CD4-positive, CD25-positive, alpha-beta regulatory T cell (primary cell): ENCODE measurements around the gene NRAP. TPM values are rescaled to one million over a fixed set of nuclear protein-coding genes. Genes with fewer than 3 reads are reported as not detected.

Source experiments
- ATAC-seq, 2 donors: fragments of 150-1000 bp; cut with Tn5 transposase; one replicate each; pipeline ENCODE4 v1.10.0; 2021; ENCODE audit warnings: low read depth in 2 of 2, moderate number of reproducible peaks in 2 of 2, moderate library complexity in 1 of 2
- DNase-seq, 3 donors: peaks; one replicate each; pipeline versions ENCODE4 v3.0.0 to v3.0.0-alpha.2; 2012 to 2022; ENCODE audit warnings: mixed read lengths in 1 of 3
- H3K27ac ChIP-seq: one replicate; pipeline ENCODE4 v1.7.0; 2013; ENCODE audit warnings: mild to moderate bottlenecking, low read length; ENCODE audit not compliant: insufficient read depth, poor library complexity, severe bottlenecking
- H3K27me3 ChIP-seq: one replicate; pipeline ENCODE4 v1.7.0; 2013; ENCODE audit warnings: low read length; ENCODE audit not compliant: control insufficient read depth, insufficient read depth
- H3K36me3 ChIP-seq: one replicate; pipeline ENCODE4 v1.7.0; 2013; ENCODE audit warnings: mild to moderate bottlenecking, low read length, moderate library complexity; ENCODE audit not compliant: control insufficient read depth, insufficient read depth
- H3K4me1 ChIP-seq: 2 replicates; pipeline ENCODE4 v1.7.0; 2013; ENCODE audit warnings: mild to moderate bottlenecking, low read length; ENCODE audit not compliant: insufficient read depth, control insufficient read depth, poor library complexity, severe bottlenecking
- H3K4me3 ChIP-seq: one replicate; pipeline ENCODE4 v1.7.0; 2013; ENCODE audit warnings: low read depth, mild to moderate bottlenecking, low read length, moderate library complexity
- H3K9me3 ChIP-seq, 2 experiments: 1 replicate in 1 of 2; 2 replicates in 1 of 2; pipeline ENCODE4 v1.7.0; 2013; ENCODE audit warnings: low read length in 2 of 2, mild to moderate bottlenecking in 1 of 2, moderate library complexity in 1 of 2; ENCODE audit not compliant: control insufficient read depth in 2 of 2
- H3K27ac Mint-ChIP-seq, 3 donors: one replicate each; pipeline ENCODE4 v1.8.0; 2020 to 2022; ENCODE audit warnings: mild to moderate bottlenecking in 3 of 3, mixed read lengths in 3 of 3, moderate library complexity in 2 of 3
- H3K27me3 Mint-ChIP-seq: one replicate; pipeline ENCODE4 v1.8.0; 2022; ENCODE audit warnings: mild to moderate bottlenecking, mixed read lengths
- H3K36me3 Mint-ChIP-seq: one replicate; pipeline ENCODE4 v1.8.0; 2020; ENCODE audit warnings: mixed read lengths
- H3K4me1 Mint-ChIP-seq, 4 donors: one replicate each; pipeline ENCODE4 v1.8.0; 2020 to 2022; ENCODE audit warnings: mixed read lengths in 4 of 4, mild to moderate bottlenecking in 1 of 4
- H3K4me3 Mint-ChIP-seq, 4 donors: one replicate each; pipeline ENCODE4 v1.8.0; 2020 to 2022; ENCODE audit warnings: mild to moderate bottlenecking in 4 of 4, mixed read lengths in 4 of 4, moderate library complexity in 3 of 4
- H3K9me3 Mint-ChIP-seq, 7 donors: one replicate each; pipeline ENCODE4 v1.8.0; 2020 to 2022; ENCODE audit warnings: mixed read lengths in 7 of 7, mild to moderate bottlenecking in 3 of 7, moderate library complexity in 2 of 7
- polyA plus RNA-seq, 4 donors: library from polyadenylated mRNA; unstranded; fragments of 300-500 nt; fragmentation: Illumina TruSeq; gene quantifications; one replicate each; pipeline ENCODE4 v1.2.3, GENCODE V29; 2021
- total RNA-seq: library from RNA; stranded (reverse); gene quantifications from one replicate; pipeline ENCODE4 v1.2.3, GENCODE V29; 2022

NRAP gene
- total and polyA plus RNA-seq, 5 donors from 2014 or later: not detected

DNA sequence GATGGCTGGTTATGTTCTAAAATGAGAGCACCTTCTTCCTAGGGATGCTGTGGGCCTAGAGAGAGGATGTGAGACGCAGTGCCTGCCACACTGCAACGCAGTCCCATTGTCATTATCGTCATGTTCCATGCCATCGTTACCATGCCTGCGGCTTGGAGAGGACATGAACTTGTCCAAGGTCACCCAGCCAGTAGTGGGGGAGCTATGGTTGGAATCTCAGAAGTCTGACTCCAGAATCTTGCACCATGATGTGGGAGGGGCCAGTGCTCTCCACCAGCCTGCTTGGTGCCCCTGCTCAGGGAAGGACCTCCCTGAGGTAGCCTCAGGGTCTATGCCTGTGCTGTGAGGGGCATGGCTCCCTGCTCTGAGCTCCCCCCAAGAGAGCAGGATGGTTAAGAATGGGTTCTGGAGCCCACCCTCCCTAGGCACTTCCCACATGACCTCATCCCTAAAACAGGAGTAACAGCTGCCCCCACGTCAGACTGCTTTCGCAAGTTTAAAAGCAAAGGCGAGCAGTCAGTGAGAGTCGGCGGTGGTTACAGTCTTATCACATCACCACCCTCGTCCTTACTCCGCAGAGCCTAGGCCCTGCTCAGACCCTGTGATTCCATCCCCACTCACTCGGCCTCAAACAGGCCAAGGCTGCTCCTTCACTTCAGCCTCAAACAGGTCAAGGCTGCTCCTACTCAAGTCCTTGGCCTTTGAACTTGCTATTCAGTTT lies 60.6 kb downstream of the NRAP start:
- H3K4me1 ChIP-seq: no peaks in the 10 kb centered on the region
- H3K27me3 ChIP-seq: no peaks in the 10 kb centered on the region
- Mint-ChIP-seq H3K4me3 (no peak overlapping the region), H3K27me3 (peaks cover 5% of the 10 kb centered on the region), H3K36me3 (no peaks in the 10 kb centered on the region), H3K27ac (no peak overlapping the region), H3K9me3 (peaks cover 0 to 5% (median 0%) of the 10 kb centered on the region in 7 donors), H3K4me1 (no peaks in the 10 kb centered on the region)
- ATAC-seq: no peak
- no peak overlapping the region for H3K27ac ChIP-seq
- H3K4me3 ChIP-seq: no peak overlapping the region
- H3K36me3 ChIP-seq: no peaks in the 10 kb centered on the region
- no peaks in the 10 kb centered on the region for H3K9me3 ChIP-seq
- no peak for DNase-seq

DNA sequence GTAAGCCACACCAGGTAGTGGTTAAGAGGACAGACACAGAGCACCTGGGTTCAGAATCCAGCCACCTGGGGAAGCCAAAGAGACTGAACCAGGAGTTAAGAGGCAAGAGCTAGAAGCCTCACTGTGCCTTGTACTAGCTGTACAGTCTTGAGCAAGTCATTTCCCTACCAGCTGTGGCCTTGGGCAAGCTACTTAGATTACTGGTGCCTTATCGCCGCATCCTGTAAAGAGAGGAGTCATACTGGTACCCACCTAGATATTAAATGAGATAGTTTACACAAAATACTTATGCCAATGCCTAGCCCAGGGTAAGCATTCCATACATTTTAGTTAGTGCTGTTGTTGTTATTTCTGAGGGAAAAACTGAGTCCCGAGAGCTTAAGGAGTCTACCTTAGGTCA lies 63.3 kb downstream of the NRAP start:
- Histone ChIP-seq H3K27me3 (no peaks in the 10 kb centered on the region), H3K36me3 (no peaks in the 10 kb centered on the region), H3K4me3 (no peak overlapping the region), H3K9me3 (no peaks in the 10 kb centered on the region), H3K4me1 (no peaks in the 10 kb centered on the region), H3K27ac (no peak overlapping the region)
- no peak for ATAC-seq
- no peak for DNase-seq
- H3K36me3 Mint-ChIP-seq: no peaks in the 10 kb centered on the region
- peaks cover 0 to 5% (median 0%) of the 10 kb centered on the region in 7 donors for H3K9me3 Mint-ChIP-seq
- no peaks in the 10 kb centered on the region for H3K27me3 Mint-ChIP-seq
- peak overlapping the region in 1 of 4 donors; percentile 43 for H3K4me3 Mint-ChIP-seq
- peaks cover 0 to 1% (median 0%) of the 10 kb centered on the region in 4 donors for H3K4me1 Mint-ChIP-seq
- H3K27ac Mint-ChIP-seq: no peak overlapping the region

DNA sequence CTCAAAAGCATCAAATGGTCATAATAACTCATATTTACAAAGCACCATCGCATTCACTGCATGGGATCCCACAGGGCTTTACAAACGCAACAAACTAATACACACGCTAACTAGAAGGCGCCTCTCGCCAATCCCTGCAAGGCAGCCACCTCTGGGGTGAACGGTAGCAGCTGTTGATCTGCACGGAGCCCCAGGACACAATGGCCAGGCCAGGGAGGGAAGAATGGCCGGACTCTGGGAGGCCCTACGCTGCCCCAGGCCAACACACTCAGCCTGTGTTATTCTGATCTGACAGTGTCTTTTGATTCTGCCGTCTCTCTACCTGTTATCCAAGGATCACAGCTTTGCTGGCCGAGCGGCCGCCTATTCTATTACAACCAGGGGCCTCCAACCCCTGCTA lies 69.2 kb downstream of the NRAP start:
- H3K9me3 Mint-ChIP-seq: peaks cover 0 to 2% (median 0%) of the 10 kb centered on the region in 7 donors
- DNase-seq (no peak), ATAC-seq (no peak)
- no peaks in the 10 kb centered on the region for H3K27me3 ChIP-seq
- no peak overlapping the region for H3K4me3 ChIP-seq
- H3K9me3 ChIP-seq: no peaks in the 10 kb centered on the region
- H3K36me3 ChIP-seq: no peaks in the 10 kb centered on the region
- H3K27me3 Mint-ChIP-seq: peaks cover 7% of the 10 kb centered on the region
- no peaks in the 10 kb centered on the region for H3K36me3 Mint-ChIP-seq
- H3K4me3 Mint-ChIP-seq: no peak overlapping the region
- no peak overlapping the region for H3K27ac Mint-ChIP-seq
- H3K4me1 ChIP-seq: no peaks in the 10 kb centered on the region
- H3K27ac ChIP-seq: no peak overlapping the region
- peaks cover 0 to 4% (median 0%) of the 10 kb centered on the region in 4 donors for H3K4me1 Mint-ChIP-seq

DNA sequence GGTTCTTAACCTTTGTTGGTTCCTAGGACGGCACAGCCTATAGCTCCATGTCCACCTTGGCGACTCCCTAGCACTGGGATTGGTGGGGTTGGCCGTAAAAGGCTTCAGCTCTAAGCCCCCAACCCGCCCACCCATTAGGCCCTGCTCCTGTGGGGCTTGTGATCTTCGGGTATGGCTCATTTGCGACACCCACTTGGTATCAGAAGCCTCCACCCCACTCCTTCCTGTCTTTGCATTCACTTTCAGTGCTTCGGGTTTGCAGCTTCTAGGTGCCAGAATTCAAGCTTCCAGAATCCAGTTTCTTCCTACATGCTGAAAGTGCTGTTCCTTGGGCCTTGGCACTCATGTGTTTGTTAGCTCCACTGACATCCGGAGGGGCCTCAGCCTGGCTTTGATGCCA lies 71.5 kb downstream of the NRAP start:
- H3K27me3 ChIP-seq: no peaks in the 10 kb centered on the region
- no peak overlapping the region for H3K4me3 ChIP-seq
- no peak overlapping the region for H3K4me3 Mint-ChIP-seq
- H3K27ac ChIP-seq: no peak overlapping the region
- no peaks in the 10 kb centered on the region for H3K9me3 ChIP-seq
- peaks cover 0 to 4% (median 0%) of the 10 kb centered on the region in 4 donors for H3K4me1 Mint-ChIP-seq
- H3K27ac Mint-ChIP-seq: no peak overlapping the region
- peaks cover 7% of the 10 kb centered on the region for H3K27me3 Mint-ChIP-seq
- no peaks in the 10 kb centered on the region for H3K4me1 ChIP-seq
- H3K9me3 Mint-ChIP-seq: peaks cover 0 to 2% (median 0%) of the 10 kb centered on the region in 7 donors
- H3K36me3 Mint-ChIP-seq: no peaks in the 10 kb centered on the region
- no peaks in the 10 kb centered on the region for H3K36me3 ChIP-seq
- no peak for ATAC-seq
- DNase-seq: no peak

DNA sequence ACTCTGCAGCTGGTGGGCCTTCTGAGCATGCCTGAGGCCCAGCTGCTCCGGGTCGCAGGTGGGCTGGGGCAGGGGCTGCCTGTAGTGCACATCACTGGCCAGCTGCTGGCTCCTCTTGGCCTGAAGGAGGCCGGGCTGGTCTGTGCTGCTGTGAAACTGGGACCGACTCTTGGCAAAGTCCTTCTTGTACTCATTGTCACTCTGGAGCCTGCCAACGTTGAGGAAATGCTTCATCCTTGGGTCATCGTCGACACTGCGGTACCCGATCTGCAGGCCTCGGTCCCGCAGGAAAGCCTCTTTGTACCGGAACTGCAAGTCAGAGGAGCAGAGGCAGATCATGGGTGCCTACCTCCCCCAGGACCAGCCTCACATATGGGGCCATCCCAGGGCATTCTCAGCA lies 73.3 kb downstream of the NRAP start:
- DNase-seq: no peak
- Mint-ChIP-seq H3K9me3 (peaks cover 0 to 2% (median 0%) of the 10 kb centered on the region in 7 donors), H3K27me3 (peaks cover 7% of the 10 kb centered on the region), H3K4me3 (no peak overlapping the region), H3K27ac (no peak overlapping the region), H3K36me3 (no peaks in the 10 kb centered on the region), H3K4me1 (peaks cover 0 to 3% (median 0%) of the 10 kb centered on the region in 4 donors)
- Histone ChIP-seq H3K27me3 (no peaks in the 10 kb centered on the region), H3K27ac (no peak overlapping the region), H3K4me3 (no peak overlapping the region), H3K9me3 (no peaks in the 10 kb centered on the region), H3K36me3 (no peaks in the 10 kb centered on the region), H3K4me1 (no peaks in the 10 kb centered on the region)
- no peak for ATAC-seq

DNA sequence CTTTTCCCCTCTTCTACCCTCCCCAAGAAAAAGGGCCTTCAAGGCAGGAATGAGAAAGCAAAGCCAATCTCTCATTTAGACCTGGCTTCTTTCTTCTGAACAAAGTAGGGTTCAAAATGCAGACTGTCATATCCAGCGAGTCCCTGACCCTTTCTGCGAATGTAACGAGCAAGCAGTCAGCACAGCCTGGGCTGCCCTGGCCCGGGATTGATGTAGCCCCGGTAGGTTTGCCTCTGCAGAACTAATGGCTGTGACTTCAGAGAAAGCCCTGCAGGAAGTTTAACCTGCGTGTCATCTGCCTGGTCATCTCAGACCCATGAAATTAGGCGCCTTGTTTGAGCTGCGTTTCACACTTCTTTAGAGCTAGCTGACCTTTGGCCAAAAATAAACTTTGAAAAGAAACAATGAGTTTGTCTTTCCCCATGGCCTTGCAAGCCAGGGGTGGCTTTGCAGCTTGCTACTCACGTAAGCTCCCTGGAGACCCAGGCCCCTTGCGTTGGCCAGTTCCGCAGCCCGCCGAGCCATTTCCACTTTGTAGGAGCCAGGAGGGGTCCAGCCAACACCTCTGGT lies 74.6 kb downstream of the NRAP start:
- H3K4me1 Mint-ChIP-seq: no peaks in the 10 kb centered on the region
- H3K27me3 Mint-ChIP-seq: peaks cover 7% of the 10 kb centered on the region
- no peaks in the 10 kb centered on the region for H3K36me3 ChIP-seq
- no peaks in the 10 kb centered on the region for H3K36me3 Mint-ChIP-seq
- H3K27ac ChIP-seq: no peak overlapping the region
- H3K9me3 Mint-ChIP-seq: peaks cover 0 to under 1% (median 0%) of the 10 kb centered on the region in 7 donors
- H3K4me1 ChIP-seq: no peaks in the 10 kb centered on the region
- no peaks in the 10 kb centered on the region for H3K27me3 ChIP-seq
- DNase-seq (no peak), ATAC-seq (no peak)
- no peaks in the 10 kb centered on the region for H3K9me3 ChIP-seq
- H3K27ac Mint-ChIP-seq: no peak overlapping the region
- H3K4me3 ChIP-seq: no peak overlapping the region
- H3K4me3 Mint-ChIP-seq: no peak overlapping the region

DNA sequence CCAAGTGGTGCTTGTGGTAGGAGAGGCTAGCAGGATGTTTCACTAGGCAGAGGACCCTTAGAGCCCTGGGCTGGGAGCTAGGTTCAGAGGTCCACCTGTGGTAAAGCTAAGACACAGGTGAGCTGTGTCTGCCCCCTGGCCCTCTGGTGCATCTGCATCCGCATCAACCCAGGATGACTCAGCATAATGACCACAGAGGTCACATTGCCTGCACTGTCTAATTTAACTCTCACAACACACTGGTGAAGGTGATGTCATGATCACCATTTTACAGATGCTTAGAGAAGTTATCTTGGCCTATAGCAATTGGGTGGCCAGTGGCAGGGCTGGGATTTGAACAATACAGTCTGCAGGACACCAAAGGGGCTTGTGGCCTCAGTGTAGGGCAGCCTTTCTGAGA lies 77.9 kb downstream of the NRAP start:
- H3K4me1 ChIP-seq: no peaks in the 10 kb centered on the region
- H3K27me3 Mint-ChIP-seq: peaks cover 4% of the 10 kb centered on the region
- H3K9me3 ChIP-seq: no peaks in the 10 kb centered on the region
- H3K27ac ChIP-seq: no peak overlapping the region
- H3K4me1 Mint-ChIP-seq: no peaks in the 10 kb centered on the region
- H3K27me3 ChIP-seq: no peaks in the 10 kb centered on the region
- no peak overlapping the region for H3K4me3 ChIP-seq
- peaks cover 0 to 3% (median 0%) of the 10 kb centered on the region in 7 donors for H3K9me3 Mint-ChIP-seq
- H3K4me3 Mint-ChIP-seq: no peak overlapping the region
- no peaks in the 10 kb centered on the region for H3K36me3 Mint-ChIP-seq
- H3K36me3 ChIP-seq: no peaks in the 10 kb centered on the region
- DNase-seq (peak in 1 of 3 donors; percentile 2), ATAC-seq (no peak)
- no peak overlapping the region for H3K27ac Mint-ChIP-seq

DNA sequence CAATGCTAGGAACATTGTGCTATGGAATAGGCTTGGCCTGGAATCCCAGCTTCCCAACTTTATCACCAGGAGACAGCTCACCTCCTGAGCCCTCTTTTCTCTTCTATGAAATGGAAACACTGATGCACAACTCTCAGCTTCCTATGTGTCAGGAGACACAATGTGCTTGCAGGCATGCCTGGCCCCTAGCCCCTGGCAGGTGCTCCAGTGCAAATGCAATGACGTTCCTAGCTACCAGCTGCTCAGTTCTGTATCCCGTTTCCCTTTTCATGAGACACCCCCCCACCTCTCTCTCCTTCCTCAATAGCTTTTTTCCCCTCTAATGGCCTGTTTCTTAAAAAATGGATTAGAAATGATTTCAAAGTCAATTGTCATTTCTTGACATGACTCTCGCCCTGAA lies 80.3 kb downstream of the NRAP start:
- Mint-ChIP-seq H3K9me3 (peaks cover 0 to 3% (median 0%) of the 10 kb centered on the region in 7 donors), H3K36me3 (no peaks in the 10 kb centered on the region), H3K27ac (no peak overlapping the region), H3K4me3 (no peak overlapping the region), H3K27me3 (peaks cover 4% of the 10 kb centered on the region), H3K4me1 (no peaks in the 10 kb centered on the region)
- DNase-seq: no peak
- Histone ChIP-seq H3K27me3 (no peaks in the 10 kb centered on the region), H3K9me3 (no peaks in the 10 kb centered on the region), H3K27ac (no peak overlapping the region), H3K36me3 (no peaks in the 10 kb centered on the region), H3K4me3 (no peak overlapping the region), H3K4me1 (no peaks in the 10 kb centered on the region)
- no peak for ATAC-seq
